Umbilical cord (tissue), 2 donors: ENCODE results near the gene USP20. TPM values are rescaled to one million over a fixed set of nuclear protein-coding genes. Genes with fewer than 3 reads are reported as not detected.

Experiments
- DNase-seq: peaks from one replicate; pipeline ENCODE4 v3.0.0-alpha.2; 2015; ENCODE audit warnings: low spot score
- total RNA-seq: library from RNA; depleted of rRNA; stranded (reverse); fragments of >200 nt; gene quantifications from one replicate; pipeline ENCODE4 v1.2.3, GENCODE V29; 2014; ENCODE audit warnings: low replicate concordance; ENCODE audit not compliant: insufficient read depth

Gene USP20
- total RNA-seq, 1 donor from 2014 or later: 27.2 TPM

DNA sequence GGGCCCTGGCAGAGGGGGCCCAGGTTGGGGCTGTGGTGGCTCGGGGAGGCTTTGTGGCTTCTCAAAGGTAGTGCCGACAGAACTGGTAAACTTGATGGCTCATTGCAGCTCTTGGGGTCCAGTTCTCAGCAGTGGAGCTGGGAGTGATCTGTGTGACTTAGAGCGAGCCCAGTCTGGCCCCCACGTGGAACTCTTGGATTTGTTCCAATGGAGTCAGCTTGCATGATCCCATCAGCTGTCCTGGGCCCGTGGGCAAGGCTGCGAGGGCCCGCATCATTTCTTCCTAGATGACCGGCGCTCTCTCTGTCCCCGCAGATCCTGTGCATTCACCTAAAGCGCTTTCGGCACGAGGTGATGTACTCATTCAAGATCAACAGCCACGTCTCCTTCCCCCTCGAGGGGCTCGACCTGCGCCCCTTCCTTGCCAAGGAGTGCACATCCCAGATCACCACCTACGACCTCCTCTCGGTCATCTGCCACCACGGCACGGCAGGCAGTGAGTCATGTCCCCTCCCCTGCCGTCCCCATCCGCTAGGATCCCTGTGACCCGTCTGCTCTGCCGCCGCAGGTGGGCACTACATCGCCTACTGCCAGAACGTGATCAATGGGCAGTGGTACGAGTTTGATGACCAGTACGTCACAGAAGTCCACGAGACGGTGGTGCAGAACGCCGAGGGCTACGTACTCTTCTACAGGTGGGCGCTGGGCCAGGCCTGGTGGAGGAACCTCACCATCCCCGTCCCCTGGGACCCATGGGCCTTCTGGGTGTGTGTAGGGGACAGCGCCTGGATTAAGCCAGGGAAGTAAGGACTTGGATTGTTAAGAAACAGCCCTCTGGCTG is 39.2 kb downstream of the USP20 start:
- no peak for DNase-seq

DNA sequence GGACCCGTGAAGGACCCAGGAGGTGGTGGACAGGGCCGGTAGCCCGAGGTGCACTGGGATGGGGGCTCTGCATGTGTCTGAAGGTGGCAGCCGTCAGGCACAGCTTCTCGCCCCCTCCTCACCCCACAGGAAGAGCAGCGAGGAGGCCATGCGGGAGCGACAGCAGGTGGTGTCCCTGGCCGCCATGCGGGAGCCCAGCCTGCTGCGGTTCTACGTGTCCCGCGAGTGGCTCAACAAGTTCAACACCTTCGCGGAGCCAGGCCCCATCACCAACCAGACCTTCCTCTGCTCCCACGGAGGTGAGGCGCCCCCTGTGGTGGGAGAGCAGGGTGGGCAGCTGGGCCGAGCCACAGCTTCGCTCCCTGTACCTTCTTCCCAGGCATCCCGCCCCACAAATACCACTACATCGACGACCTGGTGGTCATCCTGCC is 39.9 kb downstream of the USP20 start:
- DNase-seq: no peak

DNA sequence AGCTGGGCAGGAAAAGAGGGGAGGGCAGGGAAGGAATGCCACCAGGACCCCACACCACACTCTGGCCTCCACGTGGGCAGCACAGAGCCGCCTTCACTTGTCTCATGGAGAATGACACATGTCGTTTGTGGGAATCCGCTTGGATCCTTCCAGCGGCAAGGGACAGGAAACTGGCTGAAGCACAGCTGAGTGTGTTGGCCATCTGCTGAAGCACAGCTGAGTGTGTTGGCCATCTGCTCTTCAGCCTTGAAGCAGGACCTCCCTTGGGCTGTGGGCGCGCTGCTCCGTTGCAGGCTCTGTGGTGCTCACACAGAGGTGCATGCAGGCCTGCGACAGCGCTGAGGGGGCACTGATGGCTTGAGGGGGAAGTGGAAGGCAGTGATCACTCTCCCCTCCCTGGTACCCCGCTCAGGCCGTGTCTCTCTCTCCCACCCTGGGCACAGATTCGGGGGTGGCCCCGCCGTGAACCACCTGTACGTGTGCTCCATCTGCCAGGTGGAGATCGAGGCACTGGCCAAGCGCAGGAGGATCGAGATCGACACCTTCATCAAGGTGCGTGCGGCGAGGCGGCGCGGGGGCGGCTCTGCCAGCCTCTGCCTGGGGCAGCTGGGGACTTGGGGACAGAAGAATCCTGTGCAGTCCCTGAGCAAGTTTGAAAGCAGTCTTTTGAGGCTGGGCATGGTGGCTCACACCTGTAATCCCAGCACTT is 40.6 kb downstream of the USP20 start:
- DNase-seq: no peak

DNA sequence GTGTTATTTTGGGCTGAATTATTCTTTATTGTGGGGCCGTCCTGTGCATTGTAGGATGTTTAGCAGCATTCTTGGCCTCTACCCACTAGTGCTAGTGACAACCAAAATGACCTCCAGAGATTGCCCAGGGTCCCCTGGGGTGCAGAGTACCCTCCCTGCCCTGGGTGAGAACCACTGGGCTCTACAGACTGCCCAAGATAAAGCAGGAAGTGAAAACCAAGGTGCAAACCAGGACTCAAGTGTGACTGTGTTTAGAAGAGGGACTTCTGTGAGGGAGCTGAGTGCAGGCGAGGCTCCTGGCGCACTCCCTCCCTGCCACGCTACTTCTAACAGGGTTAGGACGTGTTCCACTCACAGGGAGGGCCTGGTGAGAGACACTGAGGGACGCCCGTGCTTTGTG is 41.6 kb downstream of the USP20 start:
- DNase-seq: no peak

DNA sequence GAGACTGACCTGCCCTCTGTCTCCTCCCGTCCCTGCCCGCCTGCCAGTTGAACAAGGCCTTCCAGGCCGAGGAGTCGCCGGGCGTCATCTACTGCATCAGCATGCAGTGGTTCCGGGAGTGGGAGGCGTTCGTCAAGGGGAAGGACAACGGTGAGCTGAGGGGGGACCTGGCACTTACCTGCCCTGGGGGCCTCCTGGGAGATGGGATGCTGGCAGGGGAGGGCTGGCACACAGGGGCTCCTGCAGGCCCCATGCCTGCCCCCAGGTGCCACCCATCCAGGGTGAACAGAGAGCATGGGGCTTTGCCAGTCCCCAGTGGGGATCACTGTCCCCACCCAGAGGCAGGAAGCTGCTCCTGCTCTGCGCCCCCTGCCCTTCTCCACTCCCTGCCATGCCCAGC is 43.0 kb downstream of the USP20 start:
- no peak for DNase-seq

DNA sequence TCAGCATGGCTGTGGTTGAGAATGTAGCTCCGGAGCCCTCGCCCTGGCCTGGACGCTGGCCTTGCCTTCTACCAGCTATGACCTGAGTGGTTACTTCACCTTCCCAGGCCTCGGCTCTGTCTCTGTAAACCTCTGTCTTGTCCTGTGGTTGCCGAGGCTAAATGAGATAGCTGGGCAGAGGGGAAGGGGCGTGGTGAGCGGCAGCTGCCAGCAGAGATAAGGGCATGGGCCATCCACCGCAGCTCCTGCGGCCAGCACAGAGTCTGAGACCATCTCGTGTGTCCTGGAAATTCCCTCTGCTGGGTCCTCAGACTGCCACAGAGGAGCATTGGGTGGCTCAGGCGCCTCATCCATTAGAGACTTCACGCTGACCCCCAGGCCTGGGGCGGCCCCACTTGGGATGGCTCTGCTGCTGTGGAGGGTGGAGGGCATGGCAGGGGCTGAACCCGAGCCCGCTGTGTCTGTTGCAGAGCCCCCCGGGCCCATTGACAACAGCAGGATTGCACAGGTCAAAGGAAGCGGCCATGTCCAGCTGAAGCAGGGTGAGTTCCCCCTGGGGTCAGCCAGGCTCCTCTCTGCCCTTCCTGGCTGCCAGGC is 43.9 kb downstream of the USP20 start:
- no peak for DNase-seq

DNA sequence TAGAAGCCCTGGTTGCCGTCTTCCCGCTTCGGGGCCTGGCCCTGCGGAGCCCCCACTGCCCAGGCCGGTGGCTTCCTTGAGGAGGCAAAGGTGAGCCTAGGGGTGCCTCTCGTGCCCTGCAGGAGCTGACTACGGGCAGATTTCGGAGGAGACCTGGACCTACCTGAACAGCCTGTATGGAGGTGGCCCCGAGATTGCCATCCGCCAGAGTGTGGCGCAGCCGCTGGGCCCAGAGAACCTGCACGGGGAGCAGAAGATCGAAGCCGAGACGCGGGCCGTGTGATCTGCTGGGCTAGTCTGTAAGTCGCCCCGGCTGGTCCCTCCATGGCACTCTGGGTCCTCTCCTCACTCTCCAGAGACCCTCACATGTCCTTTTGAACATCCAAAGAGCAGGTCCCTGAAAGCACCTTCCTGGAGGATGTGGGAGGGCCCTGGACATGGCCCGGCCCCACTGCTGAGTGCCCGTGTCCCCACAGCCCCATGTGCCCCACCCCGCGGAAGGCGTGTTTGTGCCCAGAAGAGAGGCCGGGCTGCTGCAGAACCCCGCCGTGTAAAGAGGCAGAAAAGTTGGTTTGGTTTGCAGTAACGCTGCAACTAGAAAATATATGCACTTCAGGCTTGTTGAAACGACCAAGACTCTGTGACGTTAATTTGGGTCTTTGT is 44.9 kb downstream of the USP20 start:
- no peak for DNase-seq

DNA sequence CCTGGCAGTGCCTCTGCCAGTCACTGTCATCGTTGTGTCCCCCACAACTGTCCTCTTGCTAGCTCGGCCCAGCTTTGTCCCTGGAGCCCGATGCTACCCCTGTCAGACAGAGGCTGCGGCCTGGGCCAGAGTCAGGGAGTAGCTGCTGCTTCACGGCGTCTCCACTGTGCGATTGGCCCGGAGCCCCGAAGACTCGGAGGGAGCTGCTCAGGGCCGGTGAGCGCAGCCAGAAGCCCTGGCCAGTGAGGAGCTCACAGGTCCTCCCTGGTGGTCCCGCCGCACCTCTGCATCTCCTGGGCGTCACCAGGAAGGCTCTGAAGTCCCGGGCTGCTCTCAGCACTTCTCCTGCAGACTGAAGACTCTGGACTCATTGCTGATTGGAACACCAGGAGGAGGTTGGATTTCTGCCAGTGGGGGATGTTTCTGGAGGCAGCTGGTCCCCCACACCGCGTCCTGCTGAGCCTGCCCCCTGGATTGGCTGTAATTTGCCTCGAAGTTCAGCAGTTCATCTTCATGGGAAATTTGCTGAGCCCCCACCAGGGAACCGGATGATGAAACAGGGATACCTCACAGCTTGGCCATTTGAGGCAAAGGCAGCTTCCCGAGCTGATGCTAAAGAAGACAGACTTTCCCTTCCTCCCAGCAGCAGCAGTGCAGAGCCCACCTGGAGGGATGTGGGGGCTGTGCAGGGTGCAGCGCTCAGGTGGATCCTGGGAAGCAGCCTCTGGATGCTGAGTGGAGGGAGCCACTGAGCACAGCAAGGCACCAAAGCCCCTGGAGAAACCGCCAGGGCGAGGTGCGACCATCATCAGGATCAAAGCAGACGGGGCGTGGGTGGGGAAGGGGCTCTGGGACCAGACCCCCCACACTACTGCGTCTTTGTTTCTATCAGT is 45.6 kb downstream of the USP20 start:
- no peak for DNase-seq

DNA sequence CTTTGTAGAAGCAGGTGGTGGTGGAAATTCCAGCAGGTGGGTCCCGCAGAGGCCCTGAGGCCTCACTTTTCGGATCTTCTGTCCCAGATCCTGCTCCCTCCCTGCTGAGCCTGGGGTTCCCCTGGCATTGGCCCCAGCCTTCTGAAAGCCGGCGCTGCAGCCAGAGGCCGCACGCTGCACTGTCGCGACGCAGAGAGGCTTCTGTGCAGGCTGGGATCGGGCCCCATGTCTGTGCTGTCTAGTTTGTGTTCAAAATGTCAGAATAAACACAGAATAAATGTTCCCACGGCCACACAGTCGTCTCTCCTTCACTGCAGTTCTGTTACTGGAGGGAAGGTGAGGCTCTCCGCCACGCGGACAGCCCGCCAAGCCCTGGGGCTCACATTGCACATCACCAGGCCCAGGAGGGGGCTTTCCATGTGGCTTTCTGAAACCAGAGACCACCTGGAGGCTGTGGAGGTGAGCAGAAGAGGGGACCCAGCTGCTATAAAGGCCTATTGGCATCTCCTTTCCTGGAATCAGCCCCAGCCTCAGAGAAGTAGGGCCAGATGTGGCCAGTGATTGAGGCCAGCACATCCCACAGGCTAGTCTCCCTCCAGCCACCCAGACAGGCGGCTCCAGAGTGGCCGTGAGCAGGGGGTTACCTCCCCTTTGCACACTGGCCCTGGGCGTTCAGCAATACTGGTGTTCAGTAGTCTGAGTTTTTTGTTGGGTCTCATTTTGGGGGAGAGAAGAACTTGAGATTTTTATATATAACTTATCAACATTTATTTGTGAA is 46.5 kb downstream of the USP20 start:
- no peak for DNase-seq

DNA sequence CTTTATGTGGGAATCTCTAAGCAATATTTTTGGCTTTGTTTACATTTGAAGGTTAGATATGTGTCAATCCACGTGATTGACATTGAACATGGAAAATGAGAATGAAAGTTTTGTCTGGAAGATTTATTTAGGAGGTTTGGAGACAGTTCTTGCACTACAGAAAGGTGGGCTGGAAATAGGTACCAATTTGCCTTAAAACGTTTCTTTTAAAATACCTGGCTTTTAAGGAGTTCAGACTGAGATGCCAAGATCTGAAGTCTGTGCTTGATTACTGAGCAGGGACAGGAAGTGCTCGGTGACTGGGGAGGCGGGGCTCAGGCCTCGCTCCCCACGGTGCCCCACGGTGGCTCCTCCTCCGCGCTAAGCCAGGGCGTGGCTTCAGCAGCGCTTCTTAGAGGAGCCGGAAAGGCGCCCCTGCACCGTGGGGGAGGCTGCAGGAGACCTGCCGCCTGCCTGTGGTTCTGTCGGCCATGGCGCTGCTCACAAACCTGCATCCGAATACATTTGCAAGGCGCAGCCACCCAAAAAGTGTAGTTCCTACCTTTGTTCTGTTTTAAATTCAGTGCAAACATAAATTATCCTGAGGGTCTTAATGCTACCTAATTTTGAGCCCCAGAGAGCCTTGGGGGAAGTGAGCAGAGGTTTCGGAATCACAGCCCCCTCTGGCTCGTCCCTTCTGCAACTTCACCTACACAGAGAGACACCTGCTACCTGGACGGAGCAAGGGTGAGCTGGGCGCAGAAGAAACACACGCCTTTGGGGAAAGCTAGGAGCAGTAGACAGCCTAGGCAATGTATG is 49.2 kb downstream of the USP20 start:
- peak; percentile 89 for DNase-seq

DNA sequence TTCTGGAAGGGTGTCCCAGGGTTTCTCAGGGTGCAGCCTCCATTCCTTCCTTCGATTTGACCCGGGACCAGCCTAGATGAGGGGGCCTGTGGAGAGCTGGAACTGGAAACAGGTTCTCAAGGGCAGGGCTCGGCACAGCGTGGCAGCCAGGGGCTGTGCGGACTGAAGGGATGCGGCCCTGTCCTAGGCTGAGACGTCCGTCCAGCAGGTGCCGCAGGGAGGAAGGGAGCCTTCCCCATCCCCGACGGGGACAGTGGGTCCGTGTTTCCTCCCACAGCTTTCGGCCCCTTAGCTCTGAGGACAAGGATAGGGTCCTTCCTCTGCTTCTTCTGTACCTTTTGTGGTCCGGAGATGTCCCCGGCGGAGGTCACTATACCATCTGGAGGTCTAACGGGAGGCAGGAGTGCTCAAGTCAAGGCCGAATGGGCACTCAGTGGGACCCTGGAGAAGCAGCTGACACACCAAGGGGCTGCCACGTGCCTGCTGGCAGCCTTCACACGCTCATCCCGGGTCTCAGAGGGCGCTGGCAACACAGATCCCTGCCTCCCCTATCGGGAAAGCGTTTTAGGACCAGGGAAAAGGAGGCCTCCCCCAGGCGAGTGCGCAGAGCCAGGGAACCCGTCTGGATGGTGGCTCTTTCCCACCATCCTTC is 49.9 kb downstream of the USP20 start:
- DNase-seq: no peak

DNA sequence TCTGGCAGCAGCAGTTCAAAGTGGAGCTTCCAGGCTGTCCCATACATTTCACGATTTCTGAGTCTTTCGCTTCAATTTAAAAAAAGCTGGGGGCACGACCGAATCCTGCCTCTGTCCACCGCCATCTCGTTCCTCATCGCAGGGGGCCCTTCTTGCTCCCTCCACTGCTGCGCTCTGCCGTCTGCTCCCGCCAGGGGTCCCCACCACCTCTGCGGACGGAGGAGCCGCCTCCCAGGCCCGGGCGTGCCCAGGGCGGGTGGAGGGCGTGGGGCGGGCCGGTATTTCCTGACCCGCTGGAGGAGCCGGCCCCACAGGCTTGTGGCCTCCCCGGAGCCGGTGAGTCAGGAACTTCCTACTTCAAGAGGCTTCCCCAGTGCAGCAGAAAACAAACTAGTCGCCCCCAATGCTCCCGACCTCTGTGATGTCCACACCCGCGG is 50.4 kb downstream of the USP20 start:
- peak; percentile 92 for DNase-seq

DNA sequence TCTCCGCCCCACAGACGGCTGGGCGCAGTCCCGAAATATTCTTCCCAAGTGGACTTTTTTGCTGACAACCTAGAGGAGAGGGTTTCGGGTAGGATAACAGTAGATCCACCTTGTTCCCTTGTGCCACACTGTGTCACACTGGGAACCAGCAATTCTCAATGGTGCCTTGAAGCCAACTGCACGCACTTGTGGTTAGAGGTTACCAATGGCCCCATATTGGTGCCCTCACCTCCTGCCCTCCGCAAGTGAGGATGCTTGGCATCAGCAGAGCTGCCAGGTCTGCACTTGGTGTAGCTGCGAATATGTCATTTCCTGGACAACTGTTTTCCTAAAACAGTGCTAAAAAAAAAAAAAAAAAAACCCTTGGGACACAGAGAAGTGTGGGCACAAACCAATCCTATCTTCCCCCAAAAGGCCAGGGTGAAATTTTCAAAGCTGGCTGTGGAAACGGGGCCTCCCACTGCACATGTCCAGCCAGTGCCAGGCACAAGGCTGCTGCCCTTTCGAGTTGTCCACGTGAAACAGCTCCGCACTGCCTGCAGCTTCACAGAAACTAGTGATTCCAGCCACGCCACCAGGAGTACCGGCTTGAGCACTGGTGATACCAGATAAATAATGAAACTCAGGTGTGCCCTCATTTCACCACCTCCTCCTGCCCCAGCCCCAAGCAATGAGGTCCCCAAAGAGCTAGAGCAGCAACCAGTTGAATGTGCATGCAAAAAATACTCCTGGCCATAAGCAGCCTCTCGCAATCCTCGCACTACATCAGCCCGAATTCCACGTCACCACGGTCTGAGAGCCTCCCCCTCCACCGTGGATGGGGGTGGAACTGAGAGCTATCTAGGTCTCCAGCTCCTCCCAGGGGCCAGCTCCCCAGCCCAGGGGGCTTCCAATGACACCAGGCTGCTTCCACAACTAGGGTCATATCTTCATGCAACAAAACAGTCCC is 51.2 kb downstream of the USP20 start:
- DNase-seq: no peak

DNA sequence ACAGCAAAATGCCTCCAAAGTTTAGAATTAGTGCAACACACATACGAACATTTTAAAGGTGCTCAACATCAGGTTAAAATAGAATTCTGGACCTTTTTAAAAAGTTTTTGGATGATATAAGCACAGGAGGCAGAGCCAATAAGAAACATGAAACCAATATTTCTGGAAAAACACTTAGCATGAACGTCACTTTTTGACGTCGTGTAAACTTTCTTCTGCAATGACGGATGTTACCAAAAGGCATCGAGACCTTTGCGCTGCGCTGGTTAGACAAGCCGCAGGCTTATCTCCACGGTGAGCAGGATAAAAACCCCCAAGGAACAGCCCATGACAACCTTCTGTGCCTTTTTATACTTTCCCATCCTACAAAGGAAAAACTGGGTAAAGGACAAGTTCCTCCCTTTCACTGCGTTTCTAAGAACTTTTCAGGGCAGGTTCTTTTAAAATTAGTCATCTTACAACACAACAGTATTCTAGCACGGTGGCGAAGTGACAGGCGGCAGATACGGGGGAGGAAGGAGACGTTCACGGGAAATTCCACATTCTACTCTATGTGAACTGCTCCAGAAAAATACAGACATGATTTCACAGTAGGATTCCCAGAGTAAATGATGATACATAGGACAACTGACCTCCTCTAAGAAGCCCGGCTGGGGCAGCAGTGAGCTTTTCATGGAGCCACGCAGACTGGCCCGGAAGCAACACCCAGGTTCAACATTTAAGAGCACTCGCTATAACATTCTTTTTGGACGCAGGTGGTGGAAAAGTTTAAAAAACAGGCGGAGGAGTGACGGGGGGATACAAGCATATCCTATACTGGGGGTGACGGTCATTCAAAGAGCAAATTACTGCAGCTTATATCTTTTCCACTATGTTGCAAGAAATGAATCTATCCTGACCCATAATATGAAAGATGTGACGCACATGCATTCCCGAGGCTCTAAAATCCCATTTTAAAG is 52.4 kb downstream of the USP20 start:
- DNase-seq: no peak

DNA sequence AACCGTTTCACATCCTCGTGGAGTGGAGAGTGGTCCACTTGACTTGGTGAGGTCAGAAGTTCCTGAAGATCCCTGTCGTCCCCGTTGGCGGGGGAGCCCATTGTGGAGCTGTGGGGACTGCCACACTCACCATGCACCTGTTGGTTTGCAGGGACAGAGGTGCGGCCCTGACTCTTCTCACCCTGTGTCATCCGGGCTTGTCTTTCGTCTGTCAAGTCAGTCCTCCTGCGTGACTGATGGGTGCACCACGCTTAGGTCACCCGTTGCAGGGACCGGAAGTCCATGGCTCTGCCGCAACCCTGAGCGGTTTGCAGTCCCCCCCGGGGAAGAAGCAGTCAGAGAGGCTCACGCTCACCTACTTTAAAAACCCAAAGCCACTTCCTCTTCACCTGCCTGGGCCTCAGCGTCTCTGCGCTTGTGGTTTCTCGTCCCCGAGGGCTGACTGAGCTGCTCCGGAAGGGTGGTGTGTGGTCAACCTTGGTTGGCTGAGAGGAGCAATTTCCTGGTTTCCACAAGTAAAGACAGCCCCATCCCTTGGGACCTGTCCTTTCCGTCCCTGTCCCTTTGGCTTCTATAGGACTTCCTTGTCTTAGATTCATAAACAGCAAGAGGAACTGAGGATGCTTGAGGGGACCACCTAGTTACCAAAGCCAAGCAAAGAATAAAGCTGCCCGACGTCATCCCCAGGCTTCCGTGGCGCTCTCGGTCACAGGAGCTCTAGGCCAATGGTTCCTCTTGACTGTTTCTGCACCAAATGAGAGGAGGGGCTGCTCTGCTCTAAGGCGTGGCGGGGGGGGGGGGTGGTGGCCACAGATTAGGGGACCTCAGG is 53.2 kb downstream of the USP20 start:
- no peak for DNase-seq
